CD14-positive monocyte (primary cell): ENCODE data around the gene CCDC12. TPM values are rescaled to one million over a fixed set of nuclear protein-coding genes. Genes with fewer than 3 reads are reported as not detected.

Experiments
- DNase-seq, 3 donors: peaks; one replicate each; pipeline ENCODE4 v3.0.0-alpha.2; 2011 to 2022
- H2AFZ ChIP-seq: 2 replicates; pipeline ENCODE4 v1.6.0; 2012; ENCODE audit warnings: mild to moderate bottlenecking, low read depth, low read length, inconsistent platforms; ENCODE audit not compliant: insufficient read depth, poor library complexity, severe bottlenecking
- H3K27ac ChIP-seq, 2 donors: 1 replicate in 1 of 2; 2 replicates in 1 of 2; pipeline ENCODE4 v1.5.1; 2012 to 2013; ENCODE audit warnings: low read length in 2 of 2, control low read depth in 1 of 2, inconsistent platforms in 1 of 2, low read depth in 1 of 2, mild to moderate bottlenecking in 1 of 2
- H3K27me3 ChIP-seq, 2 donors: one replicate each; pipeline versions ENCODE4 v1.6.0 to v1.6.1; 2011 to 2013; ENCODE audit warnings: low read length in 2 of 2; ENCODE audit not compliant: control insufficient read depth in 2 of 2, insufficient read depth in 2 of 2
- H3K36me3 ChIP-seq, 2 donors: replicated peaks in 1 of 2; 1 replicate in 1 of 2; 2 replicates in 1 of 2; pipeline versions ENCODE4 v1.5.1 to v1.6.1; 2012 to 2013; ENCODE audit warnings: low read length in 2 of 2, control low read depth in 1 of 2, inconsistent platforms in 1 of 2, mild to moderate bottlenecking in 1 of 2; ENCODE audit not compliant: insufficient read depth in 2 of 2, control insufficient read depth in 1 of 2
- H3K4me1 ChIP-seq, 2 donors: 1 replicate in 1 of 2; 2 replicates in 1 of 2; pipeline versions ENCODE4 v1.5.1 to v1.6.1; 2012 to 2013; ENCODE audit warnings: low read length in 2 of 2, control low read depth in 1 of 2, inconsistent platforms in 1 of 2, mild to moderate bottlenecking in 1 of 2, moderate library complexity in 1 of 2; ENCODE audit not compliant: insufficient read depth in 2 of 2, control insufficient read depth in 1 of 2
- H3K4me2 ChIP-seq: replicated peaks from 2 replicates; pipeline ENCODE3; 2012; ENCODE audit warnings: low read length, moderate library complexity, mild to moderate bottlenecking; ENCODE audit not compliant: poor library complexity, severe bottlenecking; ENCODE audit errors: extremely low read depth
- H3K4me3 ChIP-seq, 3 experiments: fragments of 200-600 bp in 1 of 3; sonication (generic) in 1 of 3; replicated peaks in 1 of 3; 1 replicate in 2 of 3; 2 replicates in 1 of 3; pipeline ENCODE4 v1.5.1; 2011 to 2013; ENCODE audit warnings: low read length in 3 of 3, mild to moderate bottlenecking in 3 of 3, control low read depth in 2 of 3, low read depth in 2 of 3, inconsistent platforms in 1 of 3, moderate library complexity in 1 of 3
- H3K79me2 ChIP-seq: 2 replicates; pipeline ENCODE4 v1.6.0; 2012; ENCODE audit warnings: mild to moderate bottlenecking, control low read depth, inconsistent platforms, low read length, moderate library complexity; ENCODE audit not compliant: insufficient read depth
- H3K9ac ChIP-seq: 2 replicates; pipeline ENCODE4 v1.6.0; 2017; ENCODE audit warnings: low read length, mild to moderate bottlenecking; ENCODE audit not compliant: insufficient read depth, poor library complexity, severe bottlenecking
- H3K9me3 ChIP-seq, 2 donors: replicated peaks in 1 of 2; 1 replicate in 1 of 2; 2 replicates in 1 of 2; pipeline versions ENCODE4 v1.5.1 to v1.6.1; 2012 to 2013; ENCODE audit warnings: low read length in 2 of 2, control low read depth in 1 of 2; ENCODE audit not compliant: control insufficient read depth in 1 of 2, insufficient read depth in 1 of 2
- H4K20me1 ChIP-seq: 2 replicates; pipeline ENCODE4 v1.6.0; 2012; ENCODE audit warnings: mild to moderate bottlenecking, low read length, control low read depth, moderate library complexity; ENCODE audit not compliant: insufficient read depth
- H3K27ac Mint-ChIP-seq, 7 donors: one replicate each; pipeline ENCODE4 v1.8.0; 2020; ENCODE audit warnings: mild to moderate bottlenecking in 7 of 7, mixed read lengths in 7 of 7, moderate library complexity in 6 of 7, inconsistent platforms in 2 of 7
- H3K27me3 Mint-ChIP-seq, 3 donors: one replicate each; pipeline ENCODE4 v1.8.0; 2021 to 2022; ENCODE audit warnings: low read depth in 3 of 3, mild to moderate bottlenecking in 3 of 3, mixed read lengths in 3 of 3, moderate library complexity in 3 of 3, inconsistent platforms in 1 of 3
- H3K36me3 Mint-ChIP-seq, 2 donors: one replicate each; pipeline ENCODE4 v1.8.0; 2020; ENCODE audit warnings: mixed read lengths in 2 of 2, inconsistent platforms in 1 of 2, mild to moderate bottlenecking in 1 of 2
- H3K4me1 Mint-ChIP-seq: one replicate; pipeline ENCODE4 v1.8.0; 2020; ENCODE audit warnings: mild to moderate bottlenecking, mixed read lengths
- H3K4me3 Mint-ChIP-seq, 2 donors: one replicate each; pipeline ENCODE4 v1.8.0; 2020; ENCODE audit warnings: mild to moderate bottlenecking in 2 of 2, mixed read lengths in 2 of 2, moderate library complexity in 1 of 2
- H3K9me3 Mint-ChIP-seq, 7 donors: one replicate each; pipeline ENCODE4 v1.8.0; 2020 to 2022; ENCODE audit warnings: mixed read lengths in 7 of 7, mild to moderate bottlenecking in 6 of 7, moderate library complexity in 6 of 7, inconsistent platforms in 2 of 7
- CTCF ChIP-seq: fragments of 200-600 bp; IDR thresholded peaks from one replicate; pipeline ENCODE4 v1.8.0; 2022; ENCODE audit warnings: antibody characterized with exemption, mild to moderate bottlenecking
- WGBS: methylation state at CpG from one replicate; pipeline ENCODE4 v1.1.5; 2013; ENCODE audit warnings: missing lambda C conversion rate; ENCODE audit not compliant: insufficient coverage; 5-methylcytosine and 5-hydroxymethylcytosine counted together
- intact Hi-C, 2 donors: fragments of 100-400 bp; cut with micrococcal nuclease; formaldehyde crosslinking; loops; one replicate each; pipeline versions ENCODE4 v1.15.0 to v1.15.1; 2023
- polyA plus RNA-seq, 3 donors: library from polyadenylated mRNA; depleted of rRNA in 1 of 3; unstranded in 2 of 3; stranded (reverse) in 1 of 3; fragments of 300-500 nt in 2 of 3; fragments of >200 nt in 1 of 3; fragmentation: Illumina TruSeq in 2 of 3; gene quantifications; 1 replicate in 2 of 3; 2 replicates in 1 of 3; pipeline ENCODE4 v1.2.3, GENCODE V29; 2012 to 2021

The CCDC12 gene
- polyA plus RNA-seq, 3 donors: 50.1 to 70.7 (median 55.8) TPM

GRCh38 chr3:46985588-46985987, 9.0 kb upstream of the CCDC12 start:
- WGBS: 96% methylated on average over 3 of the region's 5 CpGs
- Histone ChIP-seq H3K36me3 (peaks cover 7 to 9% of the 10 kb centered on the region in 2 donors), H3K27me3 (no peaks in the 10 kb centered on the region), H3K4me3 (peak overlapping the region in 1 of 3 experiments; percentile 79), H2AFZ (no peak overlapping the region), H3K9me3 (no peaks in the 10 kb centered on the region), H3K4me1 (peaks cover 96 to 100% of the 10 kb centered on the region in 2 donors), H4K20me1 (peaks cover 61% of the 10 kb centered on the region), H3K79me2 (peaks cover 100% of the 10 kb centered on the region), H3K4me2 (no peak overlapping the region), H3K9ac (no peak overlapping the region), H3K27ac (peak overlapping the region; percentile 89 to 92)
- Mint-ChIP-seq H3K36me3 (peaks cover 34 to 49% of the 10 kb centered on the region in 2 donors), H3K9me3 (no peaks in the 10 kb centered on the region), H3K4me3 (no peak overlapping the region), H3K27me3 (peaks cover 0 to 3% (median 1%) of the 10 kb centered on the region in 3 donors), H3K4me1 (peaks cover 94% of the 10 kb centered on the region), H3K27ac (peak overlapping the region in 5 of 7 donors; percentile 46 to 99 (median 84))
- no peak for DNase-seq
- no peak for TF ChIP-seq CTCF
- intact Hi-C loops: loop anchor here in 1 of 2 donors (5.0 kb wide), 2 partner anchors 33 to 58 kb away; no protein-coding TSS in a partner anchor

GRCh38 chr3:46984591-46985459, 8.3 kb upstream of the CCDC12 start:
- H3K9me3 Mint-ChIP-seq: no peaks in the 10 kb centered on the region
- peak in 1 of 3 donors; percentile 64 for DNase-seq
- WGBS: 60% methylated on average over 7 of the region's 11 CpGs
- H3K4me1 Mint-ChIP-seq: peaks cover 92% of the 10 kb centered on the region
- Histone ChIP-seq H3K27me3 (no peaks in the 10 kb centered on the region), H3K4me1 (peaks cover 95 to 99% of the 10 kb centered on the region in 2 donors), H3K9ac (no peak overlapping the region), H2AFZ (no peak overlapping the region), H3K4me2 (no peak overlapping the region), H3K79me2 (peaks cover 100% of the 10 kb centered on the region), H3K36me3 (peaks cover 6 to 9% of the 10 kb centered on the region in 2 donors), H3K27ac (peak overlapping the region; percentile 89 to 92), H3K4me3 (no peak overlapping the region), H3K9me3 (no peaks in the 10 kb centered on the region), H4K20me1 (peaks cover 59% of the 10 kb centered on the region)
- H3K27ac Mint-ChIP-seq: peak overlapping the region in 6 of 7 donors; percentile 50 to 99 (median 66)
- H3K4me3 Mint-ChIP-seq: no peak overlapping the region
- H3K36me3 Mint-ChIP-seq: peaks cover 26 to 42% of the 10 kb centered on the region in 2 donors
- TF ChIP-seq CTCF: no peak
- H3K27me3 Mint-ChIP-seq: peaks cover 0 to 3% (median 1%) of the 10 kb centered on the region in 3 donors
- intact Hi-C loops: loop anchor here in 1 of 2 donors (5.0 kb wide), 2 partner anchors 33 to 58 kb away; no protein-coding TSS in a partner anchor
